ENCODE data around the gene FOXM1.

FOXM1 gene

DNA sequence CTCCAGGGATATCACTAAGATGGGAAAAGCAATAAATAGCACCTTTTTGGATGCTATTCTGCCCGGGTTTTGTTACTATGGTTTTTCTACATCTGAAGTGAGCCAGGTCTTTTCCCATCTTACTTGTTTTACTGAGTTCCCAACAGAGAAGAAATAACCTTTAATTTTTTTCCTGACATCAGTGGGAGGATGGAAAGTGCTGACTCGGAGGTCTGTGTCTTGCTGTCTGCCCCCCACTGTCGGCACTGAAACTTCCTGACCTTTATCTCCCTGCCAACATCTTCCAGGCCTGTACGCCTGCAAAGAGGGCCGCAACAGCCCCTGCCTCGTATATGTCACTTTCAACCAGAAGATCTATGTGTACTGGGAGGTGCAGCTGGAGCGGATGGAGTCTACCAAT, 53.5 kb downstream of the FOXM1 start:
- Histone ChIP-seq H2AFZ (ENCODE audit: low read length) (no peak overlapping the region), H4K20me1 (ENCODE audit: insufficient read depth, low read length) (no peaks in the 10 kb centered on the region), H3K27ac (ENCODE audit: low read length) (no peak overlapping the region), H3K9ac (ENCODE audit: low read length) (no peak overlapping the region), H3K36me3 (replicated peaks; ENCODE audit: insufficient read depth, low read length) (peaks cover 3% of the 10 kb centered on the region; the same call in 1 of the 2 replicates), H3K27me3 (replicated peaks; ENCODE audit: insufficient read depth, low read length) (no peaks in the 10 kb centered on the region), H3F3A (ENCODE audit: insufficient read depth, low read length) (no peaks in the 10 kb centered on the region), H3K4me1 (ENCODE audit: low read length) (no peaks in the 10 kb centered on the region), H3K79me2 (ENCODE audit: low read length) (no peaks in the 10 kb centered on the region), H3K4me2 (ENCODE audit: low read depth, low read length) (no peak overlapping the region), H3K9me2 (replicated peaks; ENCODE audit: insufficient read depth, low read length) (no peaks in the 10 kb centered on the region), H3K9me3 (replicated peaks; ENCODE audit: insufficient read depth, low read length) (no peaks in the 10 kb centered on the region), H3K4me3 (ENCODE audit: low read length) (no peak overlapping the region)
- no peak for DNase-seq
- TF ChIP-seq EZH2 (optimal IDR thresholded peaks at IDR 0.05; ENCODE audit: low read depth, low read length) = no peak
- TF ChIP-seq, protein P1, sequence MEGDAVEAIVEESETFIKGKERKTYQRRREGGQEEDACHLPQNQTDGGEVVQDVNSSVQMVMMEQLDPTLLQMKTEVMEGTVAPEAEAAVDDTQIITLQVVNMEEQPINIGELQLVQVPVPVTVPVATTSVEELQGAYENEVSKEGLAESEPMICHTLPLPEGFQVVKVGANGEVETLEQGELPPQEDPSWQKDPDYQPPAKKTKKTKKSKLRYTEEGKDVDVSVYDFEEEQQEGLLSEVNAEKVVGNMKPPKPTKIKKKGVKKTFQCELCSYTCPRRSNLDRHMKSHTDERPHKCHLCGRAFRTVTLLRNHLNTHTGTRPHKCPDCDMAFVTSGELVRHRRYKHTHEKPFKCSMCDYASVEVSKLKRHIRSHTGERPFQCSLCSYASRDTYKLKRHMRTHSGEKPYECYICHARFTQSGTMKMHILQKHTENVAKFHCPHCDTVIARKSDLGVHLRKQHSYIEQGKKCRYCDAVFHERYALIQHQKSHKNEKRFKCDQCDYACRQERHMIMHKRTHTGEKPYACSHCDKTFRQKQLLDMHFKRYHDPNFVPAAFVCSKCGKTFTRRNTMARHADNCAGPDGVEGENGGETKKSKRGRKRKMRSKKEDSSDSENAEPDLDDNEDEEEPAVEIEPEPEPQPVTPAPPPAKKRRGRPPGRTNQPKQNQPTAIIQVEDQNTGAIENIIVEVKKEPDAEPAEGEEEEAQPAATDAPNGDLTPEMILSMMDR (IDR thresholded peaks at IDR 0.05; ENCODE audit: low read length) = no peak
- no peak for TF ChIP-seq EZH2phosphoT487 (IDR thresholded peaks at IDR 0.05; ENCODE audit: low read length)

DNA sequence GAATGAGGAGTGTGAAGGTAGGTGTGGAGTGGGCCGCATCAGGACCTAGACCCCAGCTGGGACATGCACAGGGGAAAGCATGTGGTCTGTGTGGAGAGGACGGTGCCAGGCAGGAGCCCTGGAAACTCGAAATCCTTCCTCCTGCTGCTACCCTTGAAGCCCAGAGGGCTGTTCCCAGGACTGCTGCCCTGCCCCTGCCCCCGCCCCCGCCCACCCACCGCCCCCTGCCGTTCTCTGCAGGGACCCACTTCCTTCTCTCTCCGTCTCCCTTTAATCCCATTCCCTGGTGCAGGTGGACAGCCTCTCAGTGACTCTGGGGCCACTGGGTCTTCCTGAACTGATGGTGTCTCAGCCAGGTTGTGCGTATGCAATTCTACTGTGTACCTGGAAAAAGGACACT, 56.5 kb downstream of the FOXM1 start:
- H3K27me3 ChIP-seq (replicated peaks; ENCODE audit: insufficient read depth, low read length) = no peaks in the 10 kb centered on the region
- H3K9ac ChIP-seq (ENCODE audit: low read length) = no peak overlapping the region
- no peak overlapping the region for H2AFZ ChIP-seq (ENCODE audit: low read length)
- no peak for DNase-seq
- peaks cover 7% of the 10 kb centered on the region for H3K79me2 ChIP-seq (ENCODE audit: low read length)
- peaks cover 5% of the 10 kb centered on the region; the same call in 1 of the 2 replicates for H3K36me3 ChIP-seq (replicated peaks; ENCODE audit: insufficient read depth, low read length)
- no peak overlapping the region for H3K27ac ChIP-seq (ENCODE audit: low read length)
- no peaks in the 10 kb centered on the region for H3K9me3 ChIP-seq (replicated peaks; ENCODE audit: insufficient read depth, low read length)
- no peak overlapping the region for H3K4me2 ChIP-seq (ENCODE audit: low read depth, low read length)
- no peak overlapping the region for H3K4me3 ChIP-seq (ENCODE audit: low read length)
- H3K9me2 ChIP-seq (replicated peaks; ENCODE audit: insufficient read depth, low read length) = no peaks in the 10 kb centered on the region
- H4K20me1 ChIP-seq (ENCODE audit: insufficient read depth, low read length) = no peaks in the 10 kb centered on the region
- no peaks in the 10 kb centered on the region for H3F3A ChIP-seq (ENCODE audit: insufficient read depth, low read length)
- H3K4me1 ChIP-seq (ENCODE audit: low read length) = no peaks in the 10 kb centered on the region
- TF ChIP-seq EZH2 (optimal IDR thresholded peaks at IDR 0.05; ENCODE audit: low read depth, low read length) (no peak), EZH2phosphoT487 (IDR thresholded peaks at IDR 0.05; ENCODE audit: low read length) (no peak)
- TF ChIP-seq, protein P1 (IDR thresholded peaks at IDR 0.05; ENCODE audit: low read length) = no peak

DNA sequence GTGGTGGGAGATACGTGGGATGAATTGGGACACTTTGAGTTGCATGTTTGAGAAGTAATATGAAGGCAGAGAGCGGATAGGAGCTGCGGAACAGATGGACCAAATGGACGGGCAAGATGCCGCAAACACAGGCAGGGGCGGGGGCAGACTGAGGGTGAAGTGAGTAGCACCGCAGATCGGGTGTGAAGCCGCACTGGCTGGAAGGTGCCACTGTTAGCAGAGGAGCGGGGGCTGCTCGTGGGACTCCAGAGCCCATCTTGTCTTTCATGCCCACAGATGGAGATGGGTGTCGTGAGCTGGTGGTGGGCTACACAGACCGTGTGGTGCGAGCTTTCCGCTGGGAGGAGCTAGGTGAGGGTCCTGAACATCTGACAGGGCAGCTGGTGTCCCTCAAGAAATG, 57.2 kb downstream of the FOXM1 start:
- Histone ChIP-seq H4K20me1 (ENCODE audit: insufficient read depth, low read length) (no peaks in the 10 kb centered on the region), H3F3A (ENCODE audit: insufficient read depth, low read length) (no peaks in the 10 kb centered on the region), H3K27me3 (replicated peaks; ENCODE audit: insufficient read depth, low read length) (no peaks in the 10 kb centered on the region), H3K4me3 (ENCODE audit: low read length) (no peak overlapping the region), H3K4me1 (ENCODE audit: low read length) (no peaks in the 10 kb centered on the region), H3K9ac (ENCODE audit: low read length) (no peak overlapping the region), H3K36me3 (replicated peaks; ENCODE audit: insufficient read depth, low read length) (peaks cover 3% of the 10 kb centered on the region; the same call in 1 of the 2 replicates), H2AFZ (ENCODE audit: low read length) (no peak overlapping the region), H3K9me2 (replicated peaks; ENCODE audit: insufficient read depth, low read length) (no peaks in the 10 kb centered on the region), H3K4me2 (ENCODE audit: low read depth, low read length) (no peak overlapping the region), H3K79me2 (ENCODE audit: low read length) (peaks cover 13% of the 10 kb centered on the region), H3K27ac (ENCODE audit: low read length) (no peak overlapping the region), H3K9me3 (replicated peaks; ENCODE audit: insufficient read depth, low read length) (no peaks in the 10 kb centered on the region)
- TF ChIP-seq, protein P1 (IDR thresholded peaks at IDR 0.05; ENCODE audit: low read length) = no peak
- no peak for TF ChIP-seq EZH2 (optimal IDR thresholded peaks at IDR 0.05; ENCODE audit: low read depth, low read length)
- no peak for TF ChIP-seq EZH2phosphoT487 (IDR thresholded peaks at IDR 0.05; ENCODE audit: low read length)
- DNase-seq = no peak

All from MM.1S (cell line).